Neural cell (in vitro differentiated cells): Measurements from ENCODE around the gene CACNA1B. TPM values are rescaled to one million over a fixed set of nuclear protein-coding genes. Genes with fewer than 3 reads are reported as not detected.

Source experiments
- H2AFZ ChIP-seq: fragments of 200-600, 300-800 bp; sonication (generic), shearing (Covaris generic); 2 replicates; pipeline ENCODE4 v1.6.0; 2014; ENCODE audit warnings: low read depth, mild to moderate bottlenecking, antibody characterized with exemption, low read length, moderate library complexity
- H3F3A ChIP-seq: fragments of 200-600 bp; shearing (Covaris generic); 2 replicates; pipeline ENCODE4 v1.6.1; 2016; ENCODE audit warnings: mild to moderate bottlenecking, moderate library complexity, mixed read lengths, antibody characterized with exemption, low read length; ENCODE audit not compliant: insufficient read depth, poor library complexity, severe bottlenecking
- H3K27ac ChIP-seq: fragments of 200-600, 300-800 bp; sonication (generic), shearing (Covaris generic); 2 replicates; pipeline ENCODE4 v1.5.1; 2014; ENCODE audit warnings: mild to moderate bottlenecking, low read length, moderate library complexity
- H3K27me3 ChIP-seq: fragments of 300-800, 200-600 bp; sonication (generic), shearing (Covaris generic); 2 replicates; pipeline ENCODE4 v1.6.0; 2014; ENCODE audit warnings: mild to moderate bottlenecking, low read depth, low read length, moderate library complexity; ENCODE audit not compliant: insufficient read depth
- H3K36me3 ChIP-seq: fragments of 300-800, 200-600 bp; sonication (generic), shearing (Covaris generic); 2 replicates; pipeline ENCODE4 v1.5.1; 2014; ENCODE audit warnings: mild to moderate bottlenecking, antibody characterized with exemption, low read length, moderate library complexity; ENCODE audit not compliant: insufficient read depth
- H3K4me2 ChIP-seq: fragments of 300-800, 200-600 bp; sonication (generic), shearing (Covaris generic); 2 replicates; pipeline ENCODE4 v1.6.0; 2014; ENCODE audit warnings: mild to moderate bottlenecking, low read length
- H3K4me3 ChIP-seq: fragments of 300-800, 200-600 bp; sonication (generic), shearing (Covaris generic); 2 replicates; pipeline ENCODE4 v1.5.1; 2014; ENCODE audit warnings: mild to moderate bottlenecking, low read length, moderate library complexity
- H3K79me2 ChIP-seq: fragments of 200-600 bp; shearing (Covaris generic); replicated peaks from 2 replicates; pipeline ENCODE4 v1.6.0; 2014; ENCODE audit warnings: mild to moderate bottlenecking, low read length, moderate library complexity; ENCODE audit not compliant: insufficient read depth
- H3K9ac ChIP-seq: fragments of 300-800, 200-600 bp; sonication (generic), shearing (Covaris generic); 2 replicates; pipeline ENCODE4 v1.6.1; 2016; ENCODE audit warnings: mild to moderate bottlenecking, low read length, mixed read lengths
- H3K9me2 ChIP-seq: fragments of 200-600 bp; shearing (Covaris generic); 2 replicates; pipeline ENCODE4 v1.6.1; 2016; ENCODE audit warnings: mild to moderate bottlenecking, low read length, mixed read lengths; ENCODE audit not compliant: insufficient read depth
- H3K9me3 ChIP-seq: fragments of 200-600, 300-800 bp; sonication (generic), shearing (Covaris generic); 2 replicates; pipeline ENCODE4 v1.6.1; 2016; ENCODE audit warnings: mild to moderate bottlenecking, mixed run types, low read length, moderate library complexity, mixed read lengths
- H4K20me1 ChIP-seq: fragments of 200-600 bp; shearing (Covaris generic); 2 replicates; pipeline ENCODE4 v1.6.1; 2016; ENCODE audit warnings: mild to moderate bottlenecking, mixed run types; ENCODE audit not compliant: insufficient read depth
- EP300 ChIP-seq: fragments of 450-650 bp; conservative IDR thresholded peaks from 2 replicates; pipeline ENCODE4 v1.6.1; 2014; ENCODE audit warnings: antibody characterized with exemption, mild to moderate bottlenecking, moderate library complexity; ENCODE audit not compliant: poor library complexity, severe bottlenecking
- EZH2 ChIP-seq: fragments of 200-600, 300-800 bp; shearing (Covaris generic), sonication (generic); IDR thresholded peaks from 2 replicates; pipeline ENCODE4 v1.6.1; 2014; ENCODE audit warnings: antibody characterized with exemption, low read length, borderline replicate concordance, mild to moderate bottlenecking; ENCODE audit not compliant: insufficient read depth, poor library complexity, severe bottlenecking
- MXI1 ChIP-seq: fragments of 450-650 bp; conservative IDR thresholded peaks from 2 replicates; pipeline ENCODE4 v1.6.1; 2014; ENCODE audit warnings: antibody characterized with exemption, mild to moderate bottlenecking; ENCODE audit not compliant: poor library complexity, severe bottlenecking
- RAD21 ChIP-seq: fragments of 450-650 bp; conservative IDR thresholded peaks from 2 replicates; pipeline ENCODE4 v1.6.1; 2014; ENCODE audit warnings: antibody characterized with exemption, mild to moderate bottlenecking, moderate library complexity
- REST ChIP-seq: IDR thresholded peaks from 2 replicates; pipeline ENCODE4 v1.6.1; 2012; ENCODE audit warnings: borderline replicate concordance
- SMC3 ChIP-seq: fragments of 450-650 bp; conservative IDR thresholded peaks from 2 replicates; pipeline ENCODE4 v1.6.1; 2014; ENCODE audit warnings: antibody characterized with exemption, mild to moderate bottlenecking, moderate library complexity; ENCODE audit not compliant: poor library complexity
- polyA plus RNA-seq: library from polyadenylated mRNA; depleted of rRNA; stranded (reverse); fragments of >200 nt; gene quantifications from 2 replicates; pipeline ENCODE4 v1.2.3, GENCODE V29; 2014
- TF ChIP-seq, protein P1 (sequence below): fragments of 450-650 bp; IDR thresholded peaks from 2 replicates; pipeline ENCODE4 v1.5.1; 2014; ENCODE audit warnings: antibody characterized with exemption, mild to moderate bottlenecking, moderate library complexity; ENCODE audit not compliant: poor library complexity, severe bottlenecking

CACNA1B gene
- polyA plus RNA-seq, 1 donor from 2014 or later = 5.8 TPM

GRCh38 chr9:137960496-137960895 is 82.9 kb downstream of the CACNA1B start:
- TF ChIP-seq SMC3 (no peak), MXI1 (no peak), RAD21 (no peak), REST (no peak)
- TF ChIP-seq, protein P1, sequence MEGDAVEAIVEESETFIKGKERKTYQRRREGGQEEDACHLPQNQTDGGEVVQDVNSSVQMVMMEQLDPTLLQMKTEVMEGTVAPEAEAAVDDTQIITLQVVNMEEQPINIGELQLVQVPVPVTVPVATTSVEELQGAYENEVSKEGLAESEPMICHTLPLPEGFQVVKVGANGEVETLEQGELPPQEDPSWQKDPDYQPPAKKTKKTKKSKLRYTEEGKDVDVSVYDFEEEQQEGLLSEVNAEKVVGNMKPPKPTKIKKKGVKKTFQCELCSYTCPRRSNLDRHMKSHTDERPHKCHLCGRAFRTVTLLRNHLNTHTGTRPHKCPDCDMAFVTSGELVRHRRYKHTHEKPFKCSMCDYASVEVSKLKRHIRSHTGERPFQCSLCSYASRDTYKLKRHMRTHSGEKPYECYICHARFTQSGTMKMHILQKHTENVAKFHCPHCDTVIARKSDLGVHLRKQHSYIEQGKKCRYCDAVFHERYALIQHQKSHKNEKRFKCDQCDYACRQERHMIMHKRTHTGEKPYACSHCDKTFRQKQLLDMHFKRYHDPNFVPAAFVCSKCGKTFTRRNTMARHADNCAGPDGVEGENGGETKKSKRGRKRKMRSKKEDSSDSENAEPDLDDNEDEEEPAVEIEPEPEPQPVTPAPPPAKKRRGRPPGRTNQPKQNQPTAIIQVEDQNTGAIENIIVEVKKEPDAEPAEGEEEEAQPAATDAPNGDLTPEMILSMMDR = no peak
- Histone ChIP-seq H3K4me3 (no peak overlapping the region), H3K9me2 (no peaks in the 10 kb centered on the region), H3K36me3 (no peaks in the 10 kb centered on the region), H3K27me3 (no peaks in the 10 kb centered on the region), H2AFZ (no peak overlapping the region), H4K20me1 (no peaks in the 10 kb centered on the region), H3K79me2 (no peaks in the 10 kb centered on the region), H3F3A (no peaks in the 10 kb centered on the region), H3K27ac (no peak overlapping the region), H3K4me2 (no peak overlapping the region), H3K9ac (no peak overlapping the region), H3K9me3 (no peaks in the 10 kb centered on the region)

DNA sequence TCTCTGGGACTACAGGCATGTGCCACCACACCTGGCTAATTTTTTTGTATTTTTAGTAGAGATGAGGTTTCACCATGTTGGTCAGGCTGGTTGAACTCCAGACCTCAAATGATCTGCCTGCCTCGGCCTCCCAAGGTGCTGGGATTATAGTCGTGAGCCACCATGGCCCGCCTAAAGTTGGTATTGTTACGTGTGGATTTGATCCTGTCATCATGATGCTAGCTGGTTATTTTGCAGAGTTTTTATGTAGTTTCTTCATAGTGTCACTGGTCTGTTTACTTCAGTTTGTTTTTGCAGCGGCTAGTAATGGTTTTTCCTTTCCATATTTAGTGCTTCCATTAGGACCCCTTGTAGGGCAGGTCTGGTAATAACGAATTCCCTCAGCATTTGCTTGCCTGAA is 85.9 kb downstream of the CACNA1B start:
- no peaks in the 10 kb centered on the region for H3K9me3 ChIP-seq
- H3K27ac ChIP-seq = no peak overlapping the region
- H3F3A ChIP-seq = no peaks in the 10 kb centered on the region
- H4K20me1 ChIP-seq = no peaks in the 10 kb centered on the region
- H3K36me3 ChIP-seq = no peaks in the 10 kb centered on the region
- no peaks in the 10 kb centered on the region for H3K27me3 ChIP-seq
- no peak overlapping the region for H2AFZ ChIP-seq
- no peak overlapping the region for H3K4me3 ChIP-seq
- H3K9me2 ChIP-seq = no peaks in the 10 kb centered on the region
- no peak overlapping the region for H3K9ac ChIP-seq
- H3K4me2 ChIP-seq = no peak overlapping the region
- TF ChIP-seq EZH2 = no peak
- no peak for TF ChIP-seq RAD21
- TF ChIP-seq REST = no peak
- no peak for TF ChIP-seq EP300
- TF ChIP-seq SMC3 = no peak
- H3K79me2 ChIP-seq = no peaks in the 10 kb centered on the region
